GM21390 (cell line): ENCODE results near the gene LRRN4.
"Not testable (repeated sequence)": the region's sequence is repeated elsewhere in the genome, so short reads cannot be mapped to it uniquely, and the experiment has no call there.

Source experiments
- ATAC-seq: cut with Tn5 transposase; IDR thresholded peaks from one replicate; pipeline ENCODE4 v1.9.1; 2021; ENCODE audit not compliant: unreplicated experiment

Gene LRRN4

GRCh38 chr20:6060213-6060612 lies 6.4 kb upstream of the LRRN4 start:
- ATAC-seq, result no peak

GRCh38 chr20:6058684-6059295 lies 4.9 kb upstream of the LRRN4 start:
- no peak for ATAC-seq

GRCh38 chr20:6057691-6058090 lies 3.8 kb upstream of the LRRN4 start:
- no peak for ATAC-seq

GRCh38 chr20:6057139-6057538 lies 3.3 kb upstream of the LRRN4 start:
- ATAC-seq, result no peak

- no peak for ATAC-seq
Measured at GRCh38 chr20:6055981-6056569, 2.2 kb upstream of the LRRN4 start.

- no peak for ATAC-seq
Measured at GRCh38 chr20:6055161-6055783, 1.4 kb upstream of the LRRN4 start.

- ATAC-seq, result not testable (repeated sequence)
Measured at GRCh38 chr20:6054689-6055051, 810 bp upstream of the LRRN4 start.

GRCh38 chr20:6053064-6053775 lies 640 bp downstream of the LRRN4 start:
- ATAC-seq, result no peak

- ATAC-seq, result no peak
Measured at GRCh38 chr20:6051505-6051904, 2.4 kb downstream of the LRRN4 start.

GRCh38 chr20:6048391-6048790 lies 5.5 kb downstream of the LRRN4 start:
- ATAC-seq, result no peak

GRCh38 chr20:6046432-6046831 lies 7.4 kb downstream of the LRRN4 start:
- no peak for ATAC-seq

GRCh38 chr20:6045566-6045965 lies 8.3 kb downstream of the LRRN4 start:
- no peak for ATAC-seq

- ATAC-seq, result no peak
Measured at GRCh38 chr20:6044115-6044514, 9.7 kb downstream of the LRRN4 start.

GRCh38 chr20:6041808-6042265 lies 12.0 kb downstream of the LRRN4 start:
- ATAC-seq, result no peak

GRCh38 chr20:6040958-6041807 lies 12.7 kb downstream of the LRRN4 start:
- ATAC-seq, result no peak

- ATAC-seq, result no peak
Measured at GRCh38 chr20:6040540-6040939, 13.3 kb downstream of the LRRN4 start.

GRCh38 chr20:6039766-6040165 lies 14.1 kb downstream of the LRRN4 start:
- no peak for ATAC-seq

GRCh38 chr20:6038256-6038655 lies 15.6 kb downstream of the LRRN4 start:
- no peak for ATAC-seq

- ATAC-seq, result no peak
Measured at GRCh38 chr20:6037082-6037481, 16.8 kb downstream of the LRRN4 start.

GRCh38 chr20:6036213-6036612 lies 17.6 kb downstream of the LRRN4 start:
- ATAC-seq, result no peak
